Measurements from ENCODE around the gene ZNF93.
"Not testable (repeated sequence)": the region's sequence is repeated elsewhere in the genome, so short reads cannot be mapped to it uniquely, and the experiment has no call there.

ZNF93 gene

GRCh38 chr19:19909654-19910053, 8.9 kb downstream of the ZNF93 start:
- Histone ChIP-seq H3K4me2 (ENCODE audit: low read depth, low read length, poor library complexity, severe bottlenecking) (no peak overlapping the region), H3K9ac (ENCODE audit: low read length) (no peak overlapping the region), H3K27me3 (ENCODE audit: low read length) (no peaks in the 10 kb centered on the region), H3K36me3 (ENCODE audit: low read length) (peaks cover 55% of the 10 kb centered on the region), H3K9me3 (ENCODE audit: insufficient read depth, low read length) (peaks cover 6% of the 10 kb centered on the region; the same call in 1 of the 2 replicates), H3K9me2 (replicated peaks; ENCODE audit: insufficient read depth, low read length) (no peaks in the 10 kb centered on the region), H3K4me3 (ENCODE audit: insufficient read depth, low read length, poor library complexity, severe bottlenecking) (no peak overlapping the region), H2AFZ (ENCODE audit: low read depth, low read length, severe bottlenecking) (no peak overlapping the region), H3F3A (ENCODE audit: insufficient read depth) (peaks cover 23% of the 10 kb centered on the region), H4K20me1 (ENCODE audit: low read depth, low read length) (peaks cover 4% of the 10 kb centered on the region; the same call in 1 of the 2 replicates), H3K79me2 (ENCODE audit: insufficient read depth, low read length) (peaks cover 100% of the 10 kb centered on the region), H3K27ac (ENCODE audit: low read depth, low read length) (no peak overlapping the region)
- TF ChIP-seq CTCF (IDR thresholded peaks at IDR 0.05; ENCODE audit: insufficient read depth, low read length, poor library complexity, severe bottlenecking) = no peak
- TF ChIP-seq EZH2phosphoT487 (conservative IDR thresholded peaks at IDR 0.05; ENCODE audit: low read length) = no peak

- Histone ChIP-seq H3K9ac (ENCODE audit: low read length) (no peak overlapping the region), H4K20me1 (ENCODE audit: low read depth, low read length) (no peaks in the 10 kb centered on the region), H3K9me2 (replicated peaks; ENCODE audit: insufficient read depth, low read length) (no peaks in the 10 kb centered on the region), H2AFZ (ENCODE audit: low read depth, low read length, severe bottlenecking) (no peak overlapping the region), H3K36me3 (ENCODE audit: low read length) (peaks cover 70% of the 10 kb centered on the region), H3K27me3 (ENCODE audit: low read length) (no peaks in the 10 kb centered on the region), H3F3A (ENCODE audit: insufficient read depth) (peaks cover 11% of the 10 kb centered on the region; the same call in 1 of the 2 replicates), H3K4me3 (ENCODE audit: insufficient read depth, low read length, poor library complexity, severe bottlenecking) (no peak overlapping the region), H3K9me3 (ENCODE audit: insufficient read depth, low read length) (peaks cover 6% of the 10 kb centered on the region; the same call in 1 of the 2 replicates), H3K4me2 (ENCODE audit: low read depth, low read length, poor library complexity, severe bottlenecking) (no peak overlapping the region), H3K27ac (ENCODE audit: low read depth, low read length) (no peak overlapping the region), H3K79me2 (ENCODE audit: insufficient read depth, low read length) (peaks cover 100% of the 10 kb centered on the region)
- TF ChIP-seq EZH2phosphoT487 (conservative IDR thresholded peaks at IDR 0.05; ENCODE audit: low read length) (no peak), CTCF (IDR thresholded peaks at IDR 0.05; ENCODE audit: insufficient read depth, low read length, poor library complexity, severe bottlenecking) (no peak)
Measured at GRCh38 chr19:19911150-19911549, 10.4 kb downstream of the ZNF93 start.

GRCh38 chr19:19914596-19914995, 13.8 kb downstream of the ZNF93 start:
- Histone ChIP-seq H3K4me3 (ENCODE audit: insufficient read depth, low read length, poor library complexity, severe bottlenecking) (no peak overlapping the region), H3K79me2 (ENCODE audit: insufficient read depth, low read length) (peaks cover 71% of the 10 kb centered on the region), H3K36me3 (ENCODE audit: low read length) (peaks cover 65% of the 10 kb centered on the region), H3K9me3 (ENCODE audit: insufficient read depth, low read length) (peaks cover 5% of the 10 kb centered on the region; the same call in 1 of the 2 replicates), H4K20me1 (ENCODE audit: low read depth, low read length) (no peaks in the 10 kb centered on the region), H3F3A (ENCODE audit: insufficient read depth) (peaks cover 3% of the 10 kb centered on the region; the same call in 1 of the 2 replicates), H2AFZ (ENCODE audit: low read depth, low read length, severe bottlenecking) (no peak overlapping the region), H3K9ac (ENCODE audit: low read length) (no peak overlapping the region), H3K9me2 (replicated peaks; ENCODE audit: insufficient read depth, low read length) (no peaks in the 10 kb centered on the region), H3K4me2 (ENCODE audit: low read depth, low read length, poor library complexity, severe bottlenecking) (no peak overlapping the region), H3K27ac (ENCODE audit: low read depth, low read length) (no peak overlapping the region), H3K27me3 (ENCODE audit: low read length) (no peaks in the 10 kb centered on the region)
- TF ChIP-seq EZH2phosphoT487 (conservative IDR thresholded peaks at IDR 0.05; ENCODE audit: low read length) = no peak
- TF ChIP-seq CTCF (IDR thresholded peaks at IDR 0.05; ENCODE audit: insufficient read depth, low read length, poor library complexity, severe bottlenecking) = no peak

GRCh38 chr19:19930417-19930816, 29.7 kb downstream of the ZNF93 start:
- Histone ChIP-seq H3K36me3 (ENCODE audit: low read length) (peaks cover 87% of the 10 kb centered on the region), H3K9me3 (ENCODE audit: insufficient read depth, low read length) (peaks cover 56% of the 10 kb centered on the region), H3K79me2 (ENCODE audit: insufficient read depth, low read length) (peaks cover 13% of the 10 kb centered on the region; the same call in 1 of the 2 replicates)
- not testable (repeated sequence) for H3K9me2 ChIP-seq (replicated peaks; ENCODE audit: insufficient read depth, low read length); H2AFZ ChIP-seq (ENCODE audit: low read depth, low read length, severe bottlenecking); H4K20me1 ChIP-seq (ENCODE audit: low read depth, low read length); H3K27ac ChIP-seq (ENCODE audit: low read depth, low read length); H3K9ac ChIP-seq (ENCODE audit: low read length); H3K4me2 ChIP-seq (ENCODE audit: low read depth, low read length, poor library complexity, severe bottlenecking); H3K27me3 ChIP-seq (ENCODE audit: low read length); H3K4me3 ChIP-seq (ENCODE audit: insufficient read depth, low read length, poor library complexity, severe bottlenecking); H3F3A ChIP-seq (ENCODE audit: insufficient read depth)

GRCh38 chr19:19933432-19934314, 32.9 kb downstream of the ZNF93 start:
- not testable (repeated sequence) for H3K27me3 ChIP-seq (ENCODE audit: low read length); H3K4me2 ChIP-seq (ENCODE audit: low read depth, low read length, poor library complexity, severe bottlenecking); H3K9ac ChIP-seq (ENCODE audit: low read length); H2AFZ ChIP-seq (ENCODE audit: low read depth, low read length, severe bottlenecking); H4K20me1 ChIP-seq (ENCODE audit: low read depth, low read length); H3K27ac ChIP-seq (ENCODE audit: low read depth, low read length); H3K79me2 ChIP-seq (ENCODE audit: insufficient read depth, low read length); H3K4me3 ChIP-seq (ENCODE audit: insufficient read depth, low read length, poor library complexity, severe bottlenecking); H3K9me2 ChIP-seq (replicated peaks; ENCODE audit: insufficient read depth, low read length)
- Histone ChIP-seq H3F3A (ENCODE audit: insufficient read depth) (peaks cover 22% of the 10 kb centered on the region), H3K36me3 (ENCODE audit: low read length) (peaks cover 55% of the 10 kb centered on the region), H3K9me3 (ENCODE audit: insufficient read depth, low read length) (peaks cover 46% of the 10 kb centered on the region)
